Measurements from ENCODE around the gene ZNF622. TPM values are rescaled to one million over a fixed set of nuclear protein-coding genes. Genes with fewer than 3 reads are reported as not detected.

Gene ZNF622
- total RNA-seq, 2 donors from 2014 or later = 53.0 to 56.3 TPM

DNA sequence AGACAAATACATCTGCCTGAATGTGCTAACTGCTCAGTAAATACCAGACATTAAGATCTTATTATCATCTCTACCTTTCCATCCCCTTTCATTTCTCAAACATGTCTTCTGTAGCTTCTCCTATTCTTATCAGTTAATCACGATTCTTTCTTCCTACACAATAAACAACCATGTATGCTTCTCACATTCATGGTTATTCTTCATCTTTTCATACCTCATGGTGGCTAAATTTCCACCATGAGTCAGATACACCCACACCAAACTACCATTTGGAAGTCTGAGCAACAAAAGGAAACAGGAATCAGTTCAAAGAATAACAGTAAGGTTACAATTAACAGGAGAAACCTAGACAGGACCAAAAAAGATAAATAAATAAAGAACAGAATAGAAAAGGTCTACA lies 7.7 kb downstream of the ZNF622 start:
- intact Hi-C loops (cut with DNase I) = loop anchor here (2.0 to 10.0 kb wide), 3 partner anchors 126 to 295 kb away; no protein-coding TSS in a partner anchor
- peaks cover 24% of the 10 kb centered on the region for H3K36me3 ChIP-seq

GRCh38 chr5:16457451-16457850 lies 8.1 kb downstream of the ZNF622 start:
- intact Hi-C loops (cut with DNase I) = loop anchor here (2.0 to 10.0 kb wide), 3 partner anchors 125 to 295 kb away; no protein-coding TSS in a partner anchor
- no peak for DNase-seq
- TF ChIP-seq, protein P1, sequence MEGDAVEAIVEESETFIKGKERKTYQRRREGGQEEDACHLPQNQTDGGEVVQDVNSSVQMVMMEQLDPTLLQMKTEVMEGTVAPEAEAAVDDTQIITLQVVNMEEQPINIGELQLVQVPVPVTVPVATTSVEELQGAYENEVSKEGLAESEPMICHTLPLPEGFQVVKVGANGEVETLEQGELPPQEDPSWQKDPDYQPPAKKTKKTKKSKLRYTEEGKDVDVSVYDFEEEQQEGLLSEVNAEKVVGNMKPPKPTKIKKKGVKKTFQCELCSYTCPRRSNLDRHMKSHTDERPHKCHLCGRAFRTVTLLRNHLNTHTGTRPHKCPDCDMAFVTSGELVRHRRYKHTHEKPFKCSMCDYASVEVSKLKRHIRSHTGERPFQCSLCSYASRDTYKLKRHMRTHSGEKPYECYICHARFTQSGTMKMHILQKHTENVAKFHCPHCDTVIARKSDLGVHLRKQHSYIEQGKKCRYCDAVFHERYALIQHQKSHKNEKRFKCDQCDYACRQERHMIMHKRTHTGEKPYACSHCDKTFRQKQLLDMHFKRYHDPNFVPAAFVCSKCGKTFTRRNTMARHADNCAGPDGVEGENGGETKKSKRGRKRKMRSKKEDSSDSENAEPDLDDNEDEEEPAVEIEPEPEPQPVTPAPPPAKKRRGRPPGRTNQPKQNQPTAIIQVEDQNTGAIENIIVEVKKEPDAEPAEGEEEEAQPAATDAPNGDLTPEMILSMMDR (IDR thresholded peaks at IDR 0.05) = no peak
- Histone ChIP-seq H3K9me3 (no peaks in the 10 kb centered on the region), H3K27me3 (no peaks in the 10 kb centered on the region), H3K4me3 (no peak overlapping the region), H3K27ac (no peak overlapping the region), H3K4me1 (peaks cover 10% of the 10 kb centered on the region), H3K9ac (ENCODE audit: low read depth in 2 of 2, low read length in 2 of 2) (no peak overlapping the region), H3K36me3 (peaks cover 23% of the 10 kb centered on the region)

More for the DNA sequence above, 7.7 kb downstream of the ZNF622 start:
- H3K9ac ChIP-seq (ENCODE audit: low read depth in 2 of 2, low read length in 2 of 2) = no peak overlapping the region
- no peak overlapping the region for H3K4me3 ChIP-seq
- H3K27me3 ChIP-seq = no peaks in the 10 kb centered on the region
- DNase-seq = no peak
- H3K9me3 ChIP-seq = no peaks in the 10 kb centered on the region
- peaks cover 10% of the 10 kb centered on the region for H3K4me1 ChIP-seq
- TF ChIP-seq, protein P1 (IDR thresholded peaks at IDR 0.05) = no peak
- H3K27ac ChIP-seq = no peak overlapping the region

DNA sequence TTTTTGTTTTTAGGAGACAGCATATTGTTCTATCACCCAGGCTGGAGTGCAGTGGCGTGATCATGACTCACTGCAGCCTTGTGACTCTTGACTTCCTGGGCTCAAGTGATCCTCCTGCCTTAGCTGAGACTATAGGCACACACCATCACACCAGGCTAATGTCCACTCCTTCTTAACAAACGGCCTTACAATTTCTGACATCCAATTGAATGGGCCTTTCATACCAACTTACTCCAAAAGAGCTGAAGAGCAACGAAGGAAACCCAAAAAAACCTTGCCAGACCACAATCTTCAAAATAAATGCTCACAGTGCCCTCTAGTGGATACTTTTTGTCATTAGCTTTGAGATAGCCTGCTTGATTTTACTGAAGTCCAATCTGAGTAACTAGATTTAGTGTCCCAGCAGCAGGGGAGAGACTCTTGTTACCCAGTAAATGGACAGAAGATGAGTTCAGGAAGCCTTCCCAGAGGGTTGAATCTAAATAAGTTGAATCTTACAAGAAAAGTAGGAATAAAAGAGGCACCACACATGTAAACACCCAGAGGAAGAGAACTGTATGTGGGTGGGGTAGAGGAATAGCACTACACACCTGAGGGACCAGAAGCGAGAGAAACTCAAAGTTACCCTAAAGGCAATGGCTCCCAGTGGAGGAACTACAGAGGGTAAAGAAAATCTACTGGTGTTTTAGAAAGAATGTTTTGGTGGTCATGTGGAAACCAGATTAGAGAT lies 9.3 kb downstream of the ZNF622 start:
- Histone ChIP-seq H3K4me1 (no peaks in the 10 kb centered on the region), H3K27ac (no peak overlapping the region), H3K9ac (ENCODE audit: low read depth in 2 of 2, low read length in 2 of 2) (no peak overlapping the region), H3K27me3 (no peaks in the 10 kb centered on the region), H3K36me3 (peaks cover 22% of the 10 kb centered on the region), H3K4me3 (no peak overlapping the region), H3K9me3 (no peaks in the 10 kb centered on the region)
- intact Hi-C loops (cut with DNase I) = loop anchor here (2.0 to 10.0 kb wide), 3 partner anchors 124 to 293 kb away; no protein-coding TSS in a partner anchor
- TF ChIP-seq, protein P1 (IDR thresholded peaks at IDR 0.05) = peak; percentile 50
- DNase-seq = no peak

GRCh38 chr5:16455668-16456067 lies 9.9 kb downstream of the ZNF622 start:
- intact Hi-C loops (cut with DNase I) = loop anchor here (2.0 to 10.0 kb wide), 3 partner anchors 123 to 293 kb away; no protein-coding TSS in a partner anchor
- Histone ChIP-seq H3K36me3 (peaks cover 28% of the 10 kb centered on the region), H3K4me1 (no peaks in the 10 kb centered on the region), H3K9ac (ENCODE audit: low read depth in 2 of 2, low read length in 2 of 2) (no peak overlapping the region), H3K9me3 (no peaks in the 10 kb centered on the region), H3K27me3 (no peaks in the 10 kb centered on the region), H3K27ac (no peak overlapping the region), H3K4me3 (no peak overlapping the region)
- TF ChIP-seq, protein P1 (IDR thresholded peaks at IDR 0.05) = no peak
- DNase-seq = no peak

GRCh38 chr5:16454686-16455085 lies 10.9 kb downstream of the ZNF622 start:
- intact Hi-C loops (cut with DNase I) = loop anchor here (5.0 to 10.0 kb wide), 2 partner anchors 122 to 210 kb away; no protein-coding TSS in a partner anchor
- H3K36me3 ChIP-seq = peaks cover 33% of the 10 kb centered on the region

More at GRCh38 chr5:16454686-16455085, 10.9 kb downstream of the ZNF622 start:
- Histone ChIP-seq H3K9me3 (no peaks in the 10 kb centered on the region), H3K27me3 (no peaks in the 10 kb centered on the region), H3K4me1 (no peaks in the 10 kb centered on the region), H3K27ac (no peak overlapping the region), H3K9ac (ENCODE audit: low read depth in 2 of 2, low read length in 2 of 2) (no peak overlapping the region), H3K4me3 (no peak overlapping the region)
- TF ChIP-seq, protein P1 (IDR thresholded peaks at IDR 0.05) = no peak
- DNase-seq = no peak
